ENCODE results near the gene AP1S2.
A peak's percentile ranks its signal among the peaks of the same experiment; 100 is the strongest.

Gene AP1S2

DNA sequence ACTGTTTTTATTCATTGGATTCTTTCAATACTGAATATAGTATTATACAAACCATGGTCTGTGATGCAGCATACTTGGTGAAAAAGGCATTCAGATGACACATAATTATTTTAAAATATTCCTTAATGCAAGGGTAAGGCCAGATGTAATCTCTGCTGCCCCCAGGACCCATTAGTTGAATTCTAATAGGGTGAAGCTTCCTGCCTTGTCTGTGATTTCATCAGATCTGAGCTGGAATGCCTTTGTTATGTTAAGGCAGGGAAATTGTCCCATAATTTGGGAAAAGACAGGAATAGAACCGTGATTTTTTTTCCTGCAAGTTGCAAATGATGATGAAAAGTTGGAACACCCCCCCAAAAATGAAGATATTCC lies 38.2 kb downstream of the AP1S2 start:
- ATAC-seq (ENCODE audit: insufficient read depth, low read depth) (no peak), DNase-seq (no peak)
- no peak overlapping the region for H3K4me3 ChIP-seq (ENCODE audit: low read depth in 1 of 2, low read length in 2 of 2)
- peaks cover 46% of the 10 kb centered on the region for H3K36me3 ChIP-seq (ENCODE audit: insufficient read depth, low read length)
- H3K9ac ChIP-seq (ENCODE audit: low read depth, low read length) = no peak overlapping the region
- H2AFZ ChIP-seq (ENCODE audit: low read depth, low read length) = no peak overlapping the region
- H3K27me3 ChIP-seq (ENCODE audit: insufficient read depth, low read length, poor library complexity) = no peaks in the 10 kb centered on the region
- no peaks in the 10 kb centered on the region for H3K9me3 ChIP-seq (ENCODE audit: insufficient read depth, low read length, severe bottlenecking)
- no peak overlapping the region for H3K27ac ChIP-seq (ENCODE audit: low read length)
- H3K4me1 ChIP-seq (ENCODE audit: insufficient read depth, low read length) = peaks cover 18% of the 10 kb centered on the region
- H3K79me2 ChIP-seq (ENCODE audit: insufficient read depth, low read length) = no peaks in the 10 kb centered on the region
- H3K4me2 ChIP-seq (ENCODE audit: insufficient read depth, low read length) = no peak overlapping the region
- no peaks in the 10 kb centered on the region; the same call in 1 of the 2 replicates for H4K20me1 ChIP-seq (ENCODE audit: insufficient read depth, low read length)
- TF ChIP-seq, protein P1, sequence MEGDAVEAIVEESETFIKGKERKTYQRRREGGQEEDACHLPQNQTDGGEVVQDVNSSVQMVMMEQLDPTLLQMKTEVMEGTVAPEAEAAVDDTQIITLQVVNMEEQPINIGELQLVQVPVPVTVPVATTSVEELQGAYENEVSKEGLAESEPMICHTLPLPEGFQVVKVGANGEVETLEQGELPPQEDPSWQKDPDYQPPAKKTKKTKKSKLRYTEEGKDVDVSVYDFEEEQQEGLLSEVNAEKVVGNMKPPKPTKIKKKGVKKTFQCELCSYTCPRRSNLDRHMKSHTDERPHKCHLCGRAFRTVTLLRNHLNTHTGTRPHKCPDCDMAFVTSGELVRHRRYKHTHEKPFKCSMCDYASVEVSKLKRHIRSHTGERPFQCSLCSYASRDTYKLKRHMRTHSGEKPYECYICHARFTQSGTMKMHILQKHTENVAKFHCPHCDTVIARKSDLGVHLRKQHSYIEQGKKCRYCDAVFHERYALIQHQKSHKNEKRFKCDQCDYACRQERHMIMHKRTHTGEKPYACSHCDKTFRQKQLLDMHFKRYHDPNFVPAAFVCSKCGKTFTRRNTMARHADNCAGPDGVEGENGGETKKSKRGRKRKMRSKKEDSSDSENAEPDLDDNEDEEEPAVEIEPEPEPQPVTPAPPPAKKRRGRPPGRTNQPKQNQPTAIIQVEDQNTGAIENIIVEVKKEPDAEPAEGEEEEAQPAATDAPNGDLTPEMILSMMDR (IDR thresholded peaks at IDR 0.05; ENCODE audit: borderline replicate concordance, extremely low read depth, low read length, poor library complexity, severe bottlenecking) = no peak
- TF ChIP-seq EZH2 (IDR thresholded peaks at IDR 0.05; ENCODE audit: borderline replicate concordance, low read depth, low read length, severe bottlenecking) = no peak

DNA sequence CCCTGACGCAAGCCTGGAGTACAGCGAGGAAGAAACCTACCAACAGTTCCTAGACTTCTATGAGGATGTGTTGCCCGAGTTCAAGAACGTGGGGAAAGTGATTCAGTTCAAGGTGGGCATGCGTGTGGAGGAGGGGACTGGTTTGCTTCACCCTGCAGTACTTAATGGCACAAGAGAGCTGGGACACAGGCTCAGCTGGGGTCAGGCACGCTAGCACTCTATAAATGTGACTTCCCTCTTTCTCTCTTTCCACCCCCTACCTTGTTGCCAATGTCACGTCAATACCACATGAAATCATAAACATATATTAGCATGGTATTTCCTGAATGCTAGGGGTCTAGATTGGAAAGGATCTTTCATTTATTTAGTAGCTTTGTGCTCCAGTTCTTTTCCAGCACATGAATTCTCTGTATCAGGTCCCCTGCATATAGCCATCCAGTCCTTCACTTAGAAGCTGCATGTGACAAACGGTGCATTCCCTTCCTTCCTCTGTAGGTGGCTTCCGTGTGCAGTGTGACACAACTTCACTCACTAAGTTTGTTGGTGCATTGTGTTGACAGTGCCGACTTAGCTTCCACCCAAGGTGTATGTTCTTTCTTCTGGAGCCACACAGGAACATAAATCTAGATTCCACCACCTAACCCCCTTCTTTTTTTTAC lies 38.7 kb downstream of the AP1S2 start:
- TF ChIP-seq, protein P1 (IDR thresholded peaks at IDR 0.05; ENCODE audit: borderline replicate concordance, extremely low read depth, low read length, poor library complexity, severe bottlenecking) = peak; percentile 24
- no peak for TF ChIP-seq EZH2 (IDR thresholded peaks at IDR 0.05; ENCODE audit: borderline replicate concordance, low read depth, low read length, severe bottlenecking)
- Histone ChIP-seq H3K9me3 (ENCODE audit: insufficient read depth, low read length, severe bottlenecking) (no peaks in the 10 kb centered on the region), H2AFZ (ENCODE audit: low read depth, low read length) (no peak overlapping the region), H3K79me2 (ENCODE audit: insufficient read depth, low read length) (no peaks in the 10 kb centered on the region), H3K27me3 (ENCODE audit: insufficient read depth, low read length, poor library complexity) (no peaks in the 10 kb centered on the region), H4K20me1 (ENCODE audit: insufficient read depth, low read length) (no peaks in the 10 kb centered on the region; the same call in 1 of the 2 replicates), H3K36me3 (ENCODE audit: insufficient read depth, low read length) (peaks cover 43% of the 10 kb centered on the region), H3K4me3 (ENCODE audit: low read depth in 1 of 2, low read length in 2 of 2) (no peak overlapping the region), H3K4me2 (ENCODE audit: insufficient read depth, low read length) (no peak overlapping the region), H3K9ac (ENCODE audit: low read depth, low read length) (no peak overlapping the region), H3K27ac (ENCODE audit: low read length) (no peak overlapping the region), H3K4me1 (ENCODE audit: insufficient read depth, low read length) (peaks cover 18% of the 10 kb centered on the region)
- ATAC-seq (ENCODE audit: insufficient read depth, low read depth) (0 out of 3 replicates have a peak, but pooled peaks have one; percentile 37), DNase-seq (no peak)

DNA sequence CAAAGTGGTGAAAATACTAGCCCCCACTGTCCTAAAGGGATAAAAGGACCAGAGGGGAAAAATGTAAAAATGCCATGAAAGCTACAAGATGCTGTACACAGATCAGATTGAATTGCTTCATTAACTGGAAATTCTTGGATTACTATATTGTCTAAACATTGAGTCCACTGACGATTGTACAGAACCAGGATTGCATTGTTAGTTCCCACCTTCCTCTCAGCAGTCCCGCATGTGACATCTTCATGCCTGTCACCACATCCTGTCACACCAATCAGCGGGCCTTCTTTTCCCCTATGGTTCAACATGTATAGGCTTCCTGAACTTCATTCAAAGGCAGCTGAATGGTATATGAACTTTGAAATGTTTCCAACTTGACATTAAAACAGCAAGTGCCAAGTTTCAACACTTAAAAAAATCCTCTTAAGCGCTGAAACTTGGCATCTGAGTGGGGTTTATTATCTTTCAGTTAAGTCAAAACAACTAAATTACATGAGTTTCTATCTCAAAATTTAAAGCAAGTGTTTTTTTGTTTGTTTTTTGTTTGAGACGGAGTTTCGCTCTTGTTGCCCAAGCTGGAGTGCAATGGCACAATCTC lies 39.7 kb downstream of the AP1S2 start:
- H3K79me2 ChIP-seq (ENCODE audit: insufficient read depth, low read length) = no peaks in the 10 kb centered on the region
- H3K27me3 ChIP-seq (ENCODE audit: insufficient read depth, low read length, poor library complexity) = no peaks in the 10 kb centered on the region
- no peak overlapping the region for H3K4me2 ChIP-seq (ENCODE audit: insufficient read depth, low read length)
- no peak overlapping the region for H3K27ac ChIP-seq (ENCODE audit: low read length)
- no peak overlapping the region for H3K9ac ChIP-seq (ENCODE audit: low read depth, low read length)
- DNase-seq (no peak), ATAC-seq (ENCODE audit: insufficient read depth, low read depth) (no peak)
- no peak overlapping the region for H2AFZ ChIP-seq (ENCODE audit: low read depth, low read length)
- H4K20me1 ChIP-seq (ENCODE audit: insufficient read depth, low read length) = no peaks in the 10 kb centered on the region; the same call in 1 of the 2 replicates
- H3K4me1 ChIP-seq (ENCODE audit: insufficient read depth, low read length) = peaks cover 18% of the 10 kb centered on the region
- peaks cover 38% of the 10 kb centered on the region for H3K36me3 ChIP-seq (ENCODE audit: insufficient read depth, low read length)
- H3K9me3 ChIP-seq (ENCODE audit: insufficient read depth, low read length, severe bottlenecking) = no peaks in the 10 kb centered on the region
- no peak overlapping the region for H3K4me3 ChIP-seq (ENCODE audit: low read depth in 1 of 2, low read length in 2 of 2)
- no peak for TF ChIP-seq EZH2 (IDR thresholded peaks at IDR 0.05; ENCODE audit: borderline replicate concordance, low read depth, low read length, severe bottlenecking)
- TF ChIP-seq, protein P1 (IDR thresholded peaks at IDR 0.05; ENCODE audit: borderline replicate concordance, extremely low read depth, low read length, poor library complexity, severe bottlenecking) = no peak

Data from DND-41 (cell line).